Measurements from ENCODE around the gene PSEN2.

The PSEN2 gene

GRCh38 chr1:226882631-226883409, 12.4 kb downstream of the PSEN2 start:
- peak overlapping the region; percentile 28 for H3K4me3 ChIP-seq (ENCODE audit: low read depth, low read length)
- TF ChIP-seq CTCF (IDR thresholded peaks at IDR 0.05; ENCODE audit: borderline replicate concordance, insufficient read depth, low read depth, low read length): no peak

- H3K4me3 ChIP-seq (ENCODE audit: low read depth, low read length): no peak overlapping the region
- TF ChIP-seq CTCF (IDR thresholded peaks at IDR 0.05; ENCODE audit: borderline replicate concordance, insufficient read depth, low read depth, low read length): no peak
These were observed 13.2 kb downstream of the PSEN2 start for GRCh38 chr1:226883630-226884029.

- TF ChIP-seq CTCF (IDR thresholded peaks at IDR 0.05; ENCODE audit: borderline replicate concordance, insufficient read depth, low read depth, low read length): no peak
- no peak overlapping the region for H3K4me3 ChIP-seq (ENCODE audit: low read depth, low read length)
These were observed 13.8 kb downstream of the PSEN2 start for GRCh38 chr1:226884116-226884625.

- TF ChIP-seq CTCF (IDR thresholded peaks at IDR 0.05; ENCODE audit: borderline replicate concordance, insufficient read depth, low read depth, low read length): no peak
- H3K4me3 ChIP-seq (ENCODE audit: low read depth, low read length): no peak overlapping the region
These were observed 14.8 kb downstream of the PSEN2 start for GRCh38 chr1:226884966-226885820.

- H3K4me3 ChIP-seq (ENCODE audit: low read depth, low read length): no peak overlapping the region
These were observed 15.9 kb downstream of the PSEN2 start for GRCh38 chr1:226886122-226886901.

More at GRCh38 chr1:226886122-226886901, 15.9 kb downstream of the PSEN2 start:
- TF ChIP-seq CTCF (IDR thresholded peaks at IDR 0.05; ENCODE audit: borderline replicate concordance, insufficient read depth, low read depth, low read length): no peak
